IPS-20b (cell line): Measurements from ENCODE around the gene IMMP2L.

ENCODE experiments used
- H3K27ac ChIP-seq: one replicate; pipeline ENCODE4 v1.5.1; 2013; ENCODE audit warnings: low read length
- H3K27me3 ChIP-seq: 2 replicates; pipeline ENCODE4 v1.6.1; 2013; ENCODE audit warnings: mild to moderate bottlenecking, low read length, inconsistent platforms; ENCODE audit not compliant: insufficient read depth
- H3K36me3 ChIP-seq: 2 replicates; pipeline ENCODE4 v1.6.1; 2013; ENCODE audit warnings: low read depth, mild to moderate bottlenecking, inconsistent platforms, low read length, moderate library complexity; ENCODE audit not compliant: insufficient read depth
- H3K4me1 ChIP-seq: 2 replicates; pipeline ENCODE4 v1.6.1; 2013; ENCODE audit warnings: mild to moderate bottlenecking, control low read depth, inconsistent platforms, low read length, moderate library complexity; ENCODE audit not compliant: insufficient read depth
- H3K4me3 ChIP-seq: 2 replicates; pipeline ENCODE4 v1.5.1; 2013; ENCODE audit warnings: mild to moderate bottlenecking, low read length, inconsistent platforms
- H3K9ac ChIP-seq: 2 replicates; pipeline ENCODE4 v1.6.1; 2013; ENCODE audit warnings: low read depth, mild to moderate bottlenecking, inconsistent platforms, low read length, moderate library complexity
- H3K9me3 ChIP-seq: 2 replicates; pipeline ENCODE4 v1.6.1; 2013; ENCODE audit warnings: mild to moderate bottlenecking, low read depth, low read length, inconsistent platforms; ENCODE audit not compliant: insufficient read depth

The IMMP2L gene

GRCh38 chr7:111098011-111098925, 464.0 kb downstream of the IMMP2L start:
- H3K9me3 ChIP-seq = no peaks in the 10 kb centered on the region

GRCh38 chr7:111096997-111097396, 465.3 kb downstream of the IMMP2L start:
- Histone ChIP-seq H3K9me3 (no peaks in the 10 kb centered on the region), H3K9ac (peak overlapping the region; percentile 54), H3K27me3 (no peaks in the 10 kb centered on the region), H3K36me3 (no peaks in the 10 kb centered on the region), H3K27ac (peak overlapping the region; percentile 53), H3K4me3 (peak overlapping the region; percentile 54), H3K4me1 (peaks cover 57% of the 10 kb centered on the region)

More at GRCh38 chr7:111098011-111098925, 464.0 kb downstream of the IMMP2L start:
- Histone ChIP-seq H3K36me3 (no peaks in the 10 kb centered on the region), H3K9ac (peak overlapping the region; percentile 24; the same call in 1 of the 2 replicates), H3K4me1 (peaks cover 44% of the 10 kb centered on the region), H3K4me3 (no peak overlapping the region), H3K27ac (no peak overlapping the region), H3K27me3 (no peaks in the 10 kb centered on the region)

- Histone ChIP-seq H3K9ac (no peak overlapping the region), H3K4me1 (peaks cover 76% of the 10 kb centered on the region), H3K27me3 (no peaks in the 10 kb centered on the region), H3K36me3 (no peaks in the 10 kb centered on the region), H3K9me3 (no peaks in the 10 kb centered on the region), H3K27ac (no peak overlapping the region), H3K4me3 (no peak overlapping the region)
These were observed 467.9 kb downstream of the IMMP2L start for GRCh38 chr7:111094419-111094818.

GRCh38 chr7:111093496-111093895, 468.8 kb downstream of the IMMP2L start:
- Histone ChIP-seq H3K27ac (no peak overlapping the region), H3K4me1 (peaks cover 73% of the 10 kb centered on the region), H3K9ac (no peak overlapping the region), H3K36me3 (no peaks in the 10 kb centered on the region), H3K27me3 (no peaks in the 10 kb centered on the region), H3K9me3 (no peaks in the 10 kb centered on the region), H3K4me3 (no peak overlapping the region; the same call in 1 of the 2 replicates)

GRCh38 chr7:111092406-111093236, 469.7 kb downstream of the IMMP2L start:
- H3K4me1 ChIP-seq = peaks cover 64% of the 10 kb centered on the region
- peak overlapping the region; percentile 51; the same call in 1 of the 2 replicates for H3K4me3 ChIP-seq
- peak overlapping the region; percentile 38; the same call in 1 of the 2 replicates for H3K9ac ChIP-seq
- H3K27ac ChIP-seq = no peak overlapping the region
- H3K36me3 ChIP-seq = no peaks in the 10 kb centered on the region
- no peaks in the 10 kb centered on the region for H3K9me3 ChIP-seq
- H3K27me3 ChIP-seq = no peaks in the 10 kb centered on the region

GRCh38 chr7:111091593-111092358, 470.5 kb downstream of the IMMP2L start:
- Histone ChIP-seq H3K27ac (no peak overlapping the region), H3K27me3 (no peaks in the 10 kb centered on the region), H3K4me3 (peak overlapping the region; percentile 51), H3K36me3 (no peaks in the 10 kb centered on the region), H3K9ac (peak overlapping the region; percentile 38; the same call in 1 of the 2 replicates), H3K9me3 (no peaks in the 10 kb centered on the region), H3K4me1 (peaks cover 59% of the 10 kb centered on the region)

- peak within 1 kb of the TSS; percentile 51 for H3K4me3 ChIP-seq
- H3K4me1 ChIP-seq = peaks cover 50% of the 10 kb centered on the region
- H3K27me3 ChIP-seq = no peaks in the 10 kb centered on the region
- H3K36me3 ChIP-seq = no peaks in the 10 kb centered on the region
- peak within 1 kb of the TSS; percentile 38; the same call in 1 of the 2 replicates for H3K9ac ChIP-seq
- H3K27ac ChIP-seq = no peak within 1 kb of the TSS
- no peaks in the 10 kb centered on the region for H3K9me3 ChIP-seq
These were observed 471.4 kb downstream of the IMMP2L start, which contains the start of gene LRRN3 for GRCh38 chr7:111090846-111091245. Gene LRRN3, plus strand, starts transcription at chr7:111091127. Its CDS starts 31,646 bp downstream, at chr7:111122773.

GRCh38 chr7:111089822-111090426, 472.4 kb downstream of the IMMP2L start:
- Histone ChIP-seq H3K36me3 (no peaks in the 10 kb centered on the region), H3K27me3 (no peaks in the 10 kb centered on the region), H3K9me3 (no peaks in the 10 kb centered on the region), H3K4me1 (peaks cover 45% of the 10 kb centered on the region), H3K27ac (no peak overlapping the region), H3K4me3 (no peak overlapping the region), H3K9ac (no peak overlapping the region)

GRCh38 chr7:111088328-111088727, 474.0 kb downstream of the IMMP2L start:
- Histone ChIP-seq H3K9ac (no peak overlapping the region), H3K4me1 (peaks cover 32% of the 10 kb centered on the region), H3K27me3 (no peaks in the 10 kb centered on the region), H3K9me3 (no peaks in the 10 kb centered on the region), H3K36me3 (no peaks in the 10 kb centered on the region), H3K4me3 (no peak overlapping the region), H3K27ac (no peak overlapping the region)

GRCh38 chr7:111086532-111086931, 475.8 kb downstream of the IMMP2L start:
- Histone ChIP-seq H3K27ac (no peak overlapping the region), H3K4me3 (no peak overlapping the region)

More at GRCh38 chr7:111086532-111086931, 475.8 kb downstream of the IMMP2L start:
- Histone ChIP-seq H3K9ac (no peak overlapping the region), H3K36me3 (no peaks in the 10 kb centered on the region), H3K9me3 (no peaks in the 10 kb centered on the region), H3K4me1 (peaks cover 28% of the 10 kb centered on the region; the same call in 1 of the 2 replicates), H3K27me3 (no peaks in the 10 kb centered on the region)
